Stimulated activated naive CD8-positive, alpha-beta T cell treated with anti-CD3 and anti-CD28 coated beads, Interleukin-15, Interleukin-2, amounts not matched to agents 100 ng/mL and 50 ng/mL, for 24 hours (primary cell): Measurements from ENCODE around the gene MACROD1.
"Not testable (repeated sequence)": the region's sequence is repeated elsewhere in the genome, so short reads cannot be mapped to it uniquely, and the experiment has no call there.

Source experiments
- H3K27ac Mint-ChIP-seq: one replicate; pipeline ENCODE4 v1.8.0; 2021; ENCODE audit warnings: mild to moderate bottlenecking, mixed read lengths
- H3K27me3 Mint-ChIP-seq: one replicate; pipeline ENCODE4 v1.8.0; 2021; ENCODE audit warnings: mixed read lengths
- H3K36me3 Mint-ChIP-seq: one replicate; pipeline ENCODE4 v1.8.0; 2021; ENCODE audit warnings: low read depth, mixed read lengths
- H3K4me1 Mint-ChIP-seq: one replicate; pipeline ENCODE4 v1.8.0; 2021; ENCODE audit warnings: low read depth, mixed read lengths
- H3K4me3 Mint-ChIP-seq: one replicate; pipeline ENCODE4 v1.8.0; 2021; ENCODE audit warnings: mild to moderate bottlenecking, mixed read lengths
- H3K9me3 Mint-ChIP-seq: one replicate; pipeline ENCODE4 v1.8.0; 2021; ENCODE audit warnings: mixed read lengths

Gene MACROD1

GRCh38 chr11:64052938-64053622 lies 112.8 kb downstream of the MACROD1 start:
- Mint-ChIP-seq H3K27ac (no peak overlapping the region), H3K36me3 (no peaks in the 10 kb centered on the region), H3K4me1 (no peaks in the 10 kb centered on the region), H3K4me3 (no peak overlapping the region), H3K9me3 (no peaks in the 10 kb centered on the region), H3K27me3 (no peaks in the 10 kb centered on the region)

DNA sequence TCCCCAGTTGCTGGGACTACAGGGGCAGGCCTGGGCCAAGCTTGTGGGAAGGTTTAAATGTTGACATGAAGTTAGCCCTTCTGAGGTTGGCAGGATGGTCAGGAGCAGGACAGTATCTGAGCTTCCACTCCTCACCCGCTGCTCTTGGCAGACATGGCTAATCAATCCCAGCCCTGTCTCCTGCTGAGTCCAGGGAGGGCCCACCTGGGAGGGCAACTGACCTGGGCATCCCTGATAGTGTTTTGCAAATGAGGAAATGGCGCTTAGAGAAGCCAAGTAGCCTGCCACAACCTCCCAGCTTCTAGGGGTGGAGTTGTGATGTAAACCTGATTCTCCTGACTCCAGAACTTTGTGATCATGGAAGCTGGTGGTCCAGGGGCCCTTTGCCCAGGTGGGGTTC lies 113.5 kb downstream of the MACROD1 start:
- Mint-ChIP-seq H3K9me3 (no peaks in the 10 kb centered on the region), H3K4me3 (no peak overlapping the region), H3K27me3 (no peaks in the 10 kb centered on the region), H3K4me1 (no peaks in the 10 kb centered on the region), H3K27ac (no peak overlapping the region), H3K36me3 (no peaks in the 10 kb centered on the region)

- H3K4me3 Mint-ChIP-seq: no peak overlapping the region
- no peaks in the 10 kb centered on the region for H3K9me3 Mint-ChIP-seq
- H3K36me3 Mint-ChIP-seq: no peaks in the 10 kb centered on the region
- no peak overlapping the region for H3K27ac Mint-ChIP-seq
- H3K27me3 Mint-ChIP-seq: no peaks in the 10 kb centered on the region
- no peaks in the 10 kb centered on the region for H3K4me1 Mint-ChIP-seq
Measured at GRCh38 chr11:64051297-64051696, 114.6 kb downstream of the MACROD1 start.

DNA sequence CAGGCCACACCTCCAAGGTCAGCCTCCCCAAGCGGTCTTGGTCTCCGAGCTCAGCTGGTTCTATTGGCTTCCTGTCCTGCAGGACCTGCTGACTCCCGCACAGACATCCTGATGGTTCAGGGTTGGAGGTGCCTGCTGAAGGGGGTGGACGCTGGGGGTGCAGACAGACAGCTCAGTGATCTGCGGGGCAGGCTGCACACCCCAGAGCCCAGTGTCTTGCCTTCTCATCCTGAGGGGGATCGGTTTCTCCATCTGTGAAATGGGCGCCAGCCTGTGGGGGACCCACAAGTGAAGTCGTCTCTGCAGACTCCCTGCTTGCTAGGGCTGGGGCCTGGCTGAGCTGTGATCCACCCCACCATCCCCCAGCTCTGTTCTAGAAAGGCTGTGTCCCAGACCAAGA lies 116.4 kb downstream of the MACROD1 start:
- H3K27ac Mint-ChIP-seq: no peak overlapping the region
- no peaks in the 10 kb centered on the region for H3K9me3 Mint-ChIP-seq
- H3K4me1 Mint-ChIP-seq: no peaks in the 10 kb centered on the region
- no peak overlapping the region for H3K4me3 Mint-ChIP-seq
- no peaks in the 10 kb centered on the region for H3K36me3 Mint-ChIP-seq
- H3K27me3 Mint-ChIP-seq: no peaks in the 10 kb centered on the region

DNA sequence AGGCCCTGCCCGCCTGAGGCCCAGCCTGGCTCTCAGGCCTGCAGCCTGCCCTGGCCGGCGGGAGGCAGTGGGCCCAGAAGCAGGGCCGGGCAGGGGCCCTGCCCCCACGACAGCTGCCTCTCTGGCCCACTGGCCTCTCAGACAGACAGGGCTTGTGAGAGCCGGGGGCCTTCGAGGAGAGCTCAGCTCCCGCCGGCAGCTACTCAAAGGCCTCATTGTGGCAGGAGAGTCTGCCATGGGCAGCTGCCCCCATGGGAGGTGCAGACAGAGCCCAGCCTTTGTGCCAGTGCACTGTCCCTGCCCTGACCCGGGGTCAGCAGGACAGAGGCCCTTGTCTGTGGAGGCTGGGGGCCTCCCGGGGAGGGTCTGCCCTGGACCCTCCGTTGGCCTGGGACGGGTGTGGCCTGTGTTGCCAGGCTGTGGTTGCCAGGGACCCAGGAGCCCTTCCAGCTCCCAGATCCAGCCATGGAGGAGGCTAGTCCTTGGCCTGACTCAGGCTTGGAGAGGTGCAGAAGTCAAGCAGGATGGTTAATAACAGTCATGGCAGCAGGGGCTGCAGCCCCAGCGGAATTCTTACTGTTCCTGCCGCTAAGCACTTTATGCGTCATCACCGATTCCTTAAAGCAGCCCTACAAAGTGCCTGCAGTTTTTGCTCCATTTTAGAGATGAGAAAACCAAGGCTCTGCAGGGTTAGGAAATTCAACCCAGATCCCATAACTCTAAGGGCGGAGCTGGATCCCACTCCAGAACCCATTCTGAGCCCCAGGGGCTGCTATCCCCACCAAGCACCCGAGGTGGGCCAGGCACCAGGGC lies 117.7 kb downstream of the MACROD1 start:
- H3K4me1 Mint-ChIP-seq: no peaks in the 10 kb centered on the region
- no peak overlapping the region for H3K27ac Mint-ChIP-seq
- H3K27me3 Mint-ChIP-seq: no peaks in the 10 kb centered on the region
- no peaks in the 10 kb centered on the region for H3K36me3 Mint-ChIP-seq
- H3K9me3 Mint-ChIP-seq: no peaks in the 10 kb centered on the region
- H3K4me3 Mint-ChIP-seq: no peak overlapping the region

DNA sequence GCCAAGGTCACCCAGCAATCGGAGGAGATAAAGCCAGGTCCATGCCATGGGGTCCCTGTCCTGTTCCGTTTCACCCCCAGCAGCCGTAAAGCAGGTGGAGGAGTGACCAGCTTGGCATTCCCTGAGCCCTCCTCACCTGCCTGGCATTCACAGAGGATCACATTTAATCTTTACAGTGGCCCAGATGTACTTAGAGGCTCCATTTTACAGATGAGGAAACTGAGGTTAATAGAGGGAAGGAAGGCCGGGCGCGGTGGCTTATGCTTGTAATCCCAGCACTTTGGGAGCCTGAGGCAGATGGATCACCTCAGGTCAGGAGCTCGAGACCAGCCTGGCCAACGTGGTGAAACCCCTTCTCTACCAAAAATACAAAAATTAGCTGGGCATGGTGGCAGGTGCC lies 118.5 kb downstream of the MACROD1 start:
- not testable (repeated sequence) for H3K4me3 Mint-ChIP-seq, H3K27ac Mint-ChIP-seq, H3K4me1 Mint-ChIP-seq, H3K36me3 Mint-ChIP-seq, H3K9me3 Mint-ChIP-seq, H3K27me3 Mint-ChIP-seq

DNA sequence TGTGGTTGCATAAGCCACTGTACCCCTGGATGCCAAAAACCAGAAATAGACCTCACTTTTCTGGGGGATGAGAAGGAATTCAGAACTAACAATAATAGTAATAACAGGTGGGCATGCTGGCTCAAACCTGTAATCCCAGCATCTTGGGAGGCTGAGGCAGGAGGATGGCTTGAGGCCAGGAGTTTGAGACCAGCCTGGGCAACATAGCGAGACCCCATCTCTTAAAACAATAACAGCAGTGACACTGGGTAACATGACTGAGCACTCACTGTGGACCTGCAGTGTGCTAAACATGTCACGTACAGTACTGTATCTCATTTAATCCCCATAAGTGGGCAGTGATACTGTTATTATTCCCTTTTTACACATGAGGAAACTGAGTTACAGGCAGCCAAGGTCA lies 120.2 kb downstream of the MACROD1 start:
- no peaks in the 10 kb centered on the region for H3K4me1 Mint-ChIP-seq
- H3K36me3 Mint-ChIP-seq: no peaks in the 10 kb centered on the region
- no peaks in the 10 kb centered on the region for H3K9me3 Mint-ChIP-seq
- H3K27ac Mint-ChIP-seq: no peak overlapping the region
- no peaks in the 10 kb centered on the region for H3K27me3 Mint-ChIP-seq
- H3K4me3 Mint-ChIP-seq: no peak overlapping the region

- H3K4me3 Mint-ChIP-seq: no peak overlapping the region
- peaks cover 3% of the 10 kb centered on the region for H3K27me3 Mint-ChIP-seq
- no peaks in the 10 kb centered on the region for H3K36me3 Mint-ChIP-seq
- no peaks in the 10 kb centered on the region for H3K4me1 Mint-ChIP-seq
- no peak overlapping the region for H3K27ac Mint-ChIP-seq
- H3K9me3 Mint-ChIP-seq: no peaks in the 10 kb centered on the region
Measured at GRCh38 chr11:64044730-64045393, 121.1 kb downstream of the MACROD1 start.

- Mint-ChIP-seq H3K4me1 (no peaks in the 10 kb centered on the region), H3K36me3 (no peaks in the 10 kb centered on the region), H3K27ac (no peak overlapping the region), H3K9me3 (no peaks in the 10 kb centered on the region), H3K27me3 (peaks cover 3% of the 10 kb centered on the region), H3K4me3 (no peak overlapping the region)
Measured at GRCh38 chr11:64043545-64043944, 122.4 kb downstream of the MACROD1 start.

DNA sequence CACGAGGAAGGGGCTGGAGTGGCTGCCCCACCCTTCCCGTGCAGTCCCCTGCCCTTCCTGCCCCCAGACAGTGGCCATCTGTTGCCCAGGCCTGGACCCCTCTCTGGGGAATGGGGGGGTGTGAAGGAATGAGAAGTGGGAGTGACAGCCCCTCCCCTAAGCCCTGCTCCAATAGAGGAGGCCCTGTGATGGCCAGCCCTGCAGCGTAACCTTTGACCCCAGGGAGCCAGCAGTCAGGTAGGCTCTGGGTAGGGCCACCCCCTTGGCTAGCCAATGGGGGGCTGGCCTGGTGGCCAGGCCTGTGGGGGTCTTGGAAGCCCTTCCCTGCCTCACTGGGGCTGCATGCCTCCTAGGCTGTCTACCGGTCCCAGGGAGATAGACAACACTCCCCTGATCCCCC lies 123.6 kb downstream of the MACROD1 start:
- no peaks in the 10 kb centered on the region for H3K4me1 Mint-ChIP-seq
- no peaks in the 10 kb centered on the region for H3K36me3 Mint-ChIP-seq
- no peak overlapping the region for H3K27ac Mint-ChIP-seq
- no peaks in the 10 kb centered on the region for H3K9me3 Mint-ChIP-seq
- H3K27me3 Mint-ChIP-seq: peaks cover 3% of the 10 kb centered on the region
- H3K4me3 Mint-ChIP-seq: no peak overlapping the region

- H3K9me3 Mint-ChIP-seq: no peaks in the 10 kb centered on the region
- no peak overlapping the region for H3K4me3 Mint-ChIP-seq
- no peaks in the 10 kb centered on the region for H3K4me1 Mint-ChIP-seq
- no peak overlapping the region for H3K27ac Mint-ChIP-seq
- H3K27me3 Mint-ChIP-seq: peaks cover 3% of the 10 kb centered on the region
- no peaks in the 10 kb centered on the region for H3K36me3 Mint-ChIP-seq
Measured at GRCh38 chr11:64041846-64042245, 124.1 kb downstream of the MACROD1 start.

GRCh38 chr11:64040684-64041322 lies 125.1 kb downstream of the MACROD1 start:
- Mint-ChIP-seq H3K4me1 (no peaks in the 10 kb centered on the region), H3K27ac (no peak overlapping the region), H3K27me3 (peaks cover 3% of the 10 kb centered on the region), H3K9me3 (no peaks in the 10 kb centered on the region), H3K4me3 (no peak overlapping the region), H3K36me3 (no peaks in the 10 kb centered on the region)

- H3K36me3 Mint-ChIP-seq: no peaks in the 10 kb centered on the region
- H3K4me1 Mint-ChIP-seq: peaks cover 7% of the 10 kb centered on the region
- no peak overlapping the region for H3K27ac Mint-ChIP-seq
- peaks cover 16% of the 10 kb centered on the region for H3K27me3 Mint-ChIP-seq
- no peaks in the 10 kb centered on the region for H3K9me3 Mint-ChIP-seq
- H3K4me3 Mint-ChIP-seq: no peak overlapping the region
Measured at GRCh38 chr11:64039012-64039665, 126.8 kb downstream of the MACROD1 start.

- Mint-ChIP-seq H3K36me3 (no peaks in the 10 kb centered on the region), H3K4me1 (peaks cover 7% of the 10 kb centered on the region), H3K9me3 (no peaks in the 10 kb centered on the region), H3K27ac (no peak overlapping the region), H3K4me3 (no peak overlapping the region), H3K27me3 (peaks cover 20% of the 10 kb centered on the region)
Measured at GRCh38 chr11:64038500-64038899, 127.4 kb downstream of the MACROD1 start.
